Suprapubic skin (tissue), 3 donors: ENCODE data around the gene PLEKHB2.

Experiments used
- CTCF ChIP-seq, 2 donors: fragments of 200-600 bp in 1 of 2; fragments of 450-650 bp in 1 of 2; sonication (generic) in 1 of 2; IDR thresholded peaks; one replicate each; pipeline ENCODE4 v1.5.1; 2016 to 2019; ENCODE audit warnings: antibody characterized with exemption in 2 of 2, mild to moderate bottlenecking in 1 of 2, moderate library complexity in 1 of 2
- POLR2A ChIP-seq, 2 donors: fragments of 450-650 bp; IDR thresholded peaks; one replicate each; pipeline ENCODE4 v1.6.1; 2017; ENCODE audit warnings: antibody characterized with exemption in 2 of 2, mild to moderate bottlenecking in 2 of 2, moderate library complexity in 2 of 2

- no peak for TF ChIP-seq POLR2A (IDR thresholded peaks at IDR 0.05)
- TF ChIP-seq CTCF (IDR thresholded peaks at IDR 0.05) = no peak
Observed at GRCh38 chr2:131156452-131157149, 51.5 kb downstream of the PLEKHB2 start.
